HL-60 (cell line): ENCODE measurements around the gene HYAL2.

ENCODE experiments used
- DNase-seq, 2 experiments: peaks; one replicate each; pipeline ENCODE4 v3.0.0-alpha.2; 2010 to 2020; ENCODE audit warnings: low read depth in 1 of 2, low spot score in 1 of 2
- H3K27ac ChIP-seq: fragments of 250-450 bp; sonication (Bioruptor Pico); replicated peaks from 2 replicates; pipeline ENCODE4 v1.5.1; 2020; ENCODE audit warnings: mild to moderate bottlenecking, moderate library complexity
- H3K27me3 ChIP-seq: fragments of 250-450 bp; sonication (Bioruptor Pico); 2 replicates; pipeline ENCODE4 v1.5.1; 2021; ENCODE audit warnings: mild to moderate bottlenecking, moderate library complexity; ENCODE audit not compliant: insufficient read depth, poor library complexity, severe bottlenecking
- H3K4me3 ChIP-seq: replicated peaks from 2 replicates; pipeline ENCODE4 v1.5.1; 2011; ENCODE audit warnings: mild to moderate bottlenecking, control low read depth, low read length; ENCODE audit not compliant: insufficient read depth
- CTCF ChIP-seq: IDR thresholded peaks from one replicate; pipeline ENCODE4 v1.5.1; 2011; ENCODE audit warnings: low read length, control low read depth, inconsistent platforms; ENCODE audit not compliant: insufficient read depth
- GABPA ChIP-seq: IDR thresholded peaks from 2 replicates; pipeline ENCODE4 v1.6.1; 2012; ENCODE audit warnings: low read depth
- POLR2AphosphoS5 ChIP-seq: IDR thresholded peaks from 2 replicates; pipeline ENCODE4 v1.6.1; 2012; ENCODE audit warnings: low read depth
- REST ChIP-seq: IDR thresholded peaks from 2 replicates; pipeline ENCODE4 v1.6.1; 2012; ENCODE audit warnings: low read depth; ENCODE audit not compliant: insufficient replicate concordance
- SPI1 ChIP-seq: IDR thresholded peaks from 2 replicates; pipeline ENCODE4 v1.6.1; 2012; ENCODE audit warnings: low read depth, mild to moderate bottlenecking, borderline replicate concordance

HYAL2 gene

DNA sequence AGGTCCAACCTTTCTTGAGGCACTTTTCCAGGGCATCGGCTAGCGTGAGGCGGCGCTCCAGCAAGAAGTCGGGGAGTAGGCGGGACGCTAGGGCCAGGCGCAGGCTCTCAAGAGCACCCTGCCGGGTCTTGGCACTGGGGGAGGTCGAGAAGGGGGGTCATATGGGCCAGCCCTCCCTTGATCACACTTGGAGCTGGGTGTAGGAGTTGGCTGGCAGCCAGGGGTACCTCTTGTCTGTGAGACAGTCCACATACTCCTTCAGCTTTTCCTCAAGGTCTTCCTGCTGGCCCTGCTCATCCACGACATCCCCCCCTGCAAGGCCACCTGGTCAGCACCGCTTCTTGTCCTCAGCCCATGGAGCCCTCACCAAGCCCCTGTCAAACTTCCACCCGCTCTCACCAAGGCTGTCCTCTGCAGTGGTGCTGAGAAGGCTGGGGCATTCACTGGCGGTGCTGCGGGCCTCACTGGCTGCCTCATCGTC lies 32.3 kb downstream of the HYAL2 start:
- Histone ChIP-seq H3K27me3 (no peaks in the 10 kb centered on the region), H3K27ac (no peak overlapping the region), H3K4me3 (no peak overlapping the region)
- TF ChIP-seq SPI1 (no peak), GABPA (no peak), POLR2AphosphoS5 (no peak), REST (no peak), CTCF (no peak)
- DNase-seq = no peak

DNA sequence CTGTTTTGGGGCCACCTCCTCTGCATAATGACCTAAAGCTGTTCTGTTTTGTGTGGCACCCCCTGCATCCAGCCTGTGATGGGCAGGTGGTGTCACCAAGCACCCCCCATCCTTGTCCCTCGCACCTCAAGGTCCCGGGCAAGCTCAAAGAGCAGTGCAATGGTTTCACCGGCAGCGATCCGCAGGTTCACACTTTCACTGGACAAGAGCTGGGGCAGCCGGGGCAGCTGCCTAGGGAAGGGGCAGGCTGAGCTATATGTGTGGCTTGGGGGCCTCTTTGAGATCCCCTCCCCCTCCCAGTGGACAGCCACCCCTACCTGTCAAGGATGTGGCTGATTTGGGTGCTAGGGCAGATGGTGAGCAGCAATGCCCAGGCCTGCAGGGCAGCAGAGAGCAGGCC lies 33.4 kb downstream of the HYAL2 start:
- no peak for TF ChIP-seq CTCF
- no peak for TF ChIP-seq REST
- TF ChIP-seq POLR2AphosphoS5 = no peak
- no peak overlapping the region for H3K4me3 ChIP-seq
- no peaks in the 10 kb centered on the region for H3K27me3 ChIP-seq
- no peak for DNase-seq
- no peak overlapping the region for H3K27ac ChIP-seq

- H3K27ac ChIP-seq = no peak overlapping the region
- TF ChIP-seq POLR2AphosphoS5 (no peak), SPI1 (no peak), REST (no peak), GABPA (no peak), CTCF (no peak)
- DNase-seq = no peak
- no peak overlapping the region for H3K4me3 ChIP-seq
- no peaks in the 10 kb centered on the region for H3K27me3 ChIP-seq
Measured at GRCh38 chr3:50288387-50289007, 34.0 kb downstream of the HYAL2 start.
